Fibroblast of the conjunctiva (primary cell): ENCODE measurements around the gene ARHGAP30.

Experiments used
- DNase-seq: peaks from one replicate; pipeline ENCODE4 v3.0.0-alpha.2; 2010; ENCODE audit warnings: low read depth

The ARHGAP30 gene

GRCh38 chr1:161089251-161089924 lies 19.7 kb upstream of the ARHGAP30 start, which contains the start of gene NECTIN4:
Gene NECTIN4, minus strand, starts transcription at chr1:161089558. Its CDS starts 262 bp downstream, at chr1:161089296.
- no peak for DNase-seq

- DNase-seq = no peak
Measured at GRCh38 chr1:161088587-161089110, 19.0 kb upstream of the ARHGAP30 start.

GRCh38 chr1:161086457-161086856 lies 16.8 kb upstream of the ARHGAP30 start:
- DNase-seq = no peak

GRCh38 chr1:161085165-161085564 lies 15.5 kb upstream of the ARHGAP30 start:
- no peak for DNase-seq

DNA sequence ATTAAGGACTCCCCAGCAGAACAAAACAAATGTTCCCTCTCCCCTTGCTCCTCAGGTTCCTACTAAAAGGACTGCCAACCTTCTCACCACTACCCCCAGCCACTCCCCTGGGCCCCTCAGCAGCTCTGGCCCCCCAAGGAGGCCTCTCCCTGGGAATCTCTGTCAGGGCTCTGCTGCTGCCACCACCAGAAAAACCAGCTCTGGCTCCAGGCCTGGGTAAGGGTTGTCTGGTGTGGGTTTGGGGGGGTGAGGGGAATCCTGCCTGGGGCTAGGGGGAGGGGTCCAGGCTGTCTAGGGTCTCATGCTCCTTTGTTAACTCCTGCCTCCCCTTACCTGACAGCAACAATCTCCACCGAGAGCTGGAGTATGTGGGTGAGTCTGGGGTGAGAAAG lies 14.9 kb upstream of the ARHGAP30 start:
- no peak for DNase-seq

DNA sequence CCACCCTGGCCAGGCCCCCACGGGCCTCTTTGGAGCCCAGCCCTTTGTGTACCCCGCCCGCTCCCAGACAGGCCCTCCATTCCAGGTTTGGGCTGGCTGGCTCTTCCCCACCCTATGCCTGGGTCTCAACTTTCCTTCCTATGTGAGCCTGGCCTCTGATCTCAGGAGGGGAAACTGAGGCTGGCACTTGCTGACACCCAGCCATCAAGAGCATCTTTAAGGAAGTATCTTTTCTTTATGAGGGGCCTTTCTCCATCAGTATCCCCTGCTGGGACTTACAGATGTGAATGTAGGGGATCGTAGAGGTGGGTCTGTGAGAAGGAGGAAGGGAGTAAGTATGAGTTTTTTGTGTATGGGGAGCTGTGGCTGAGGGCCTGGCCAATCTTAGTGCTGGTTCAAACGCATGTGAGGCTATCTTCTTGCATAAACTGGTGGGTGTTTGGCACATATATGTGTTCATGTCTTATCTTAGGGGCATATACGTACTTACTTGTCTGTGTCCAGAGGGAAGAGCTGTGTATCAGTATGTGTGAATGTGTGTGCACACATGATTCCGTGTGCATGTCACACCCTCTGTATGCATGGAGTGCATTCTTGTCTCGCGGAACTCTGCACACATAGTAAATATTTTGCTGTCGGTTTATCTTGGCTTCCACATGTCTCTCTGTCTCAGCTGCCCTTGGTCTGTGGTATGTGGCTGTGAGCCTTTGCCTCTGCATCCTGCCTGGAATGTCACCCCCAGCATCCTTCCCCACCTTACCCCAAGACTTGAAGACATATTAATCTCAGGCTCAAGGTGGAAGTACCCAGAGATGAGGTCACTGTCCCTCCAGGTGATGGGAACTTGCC lies 14.3 kb upstream of the ARHGAP30 start:
- DNase-seq = no peak

DNA sequence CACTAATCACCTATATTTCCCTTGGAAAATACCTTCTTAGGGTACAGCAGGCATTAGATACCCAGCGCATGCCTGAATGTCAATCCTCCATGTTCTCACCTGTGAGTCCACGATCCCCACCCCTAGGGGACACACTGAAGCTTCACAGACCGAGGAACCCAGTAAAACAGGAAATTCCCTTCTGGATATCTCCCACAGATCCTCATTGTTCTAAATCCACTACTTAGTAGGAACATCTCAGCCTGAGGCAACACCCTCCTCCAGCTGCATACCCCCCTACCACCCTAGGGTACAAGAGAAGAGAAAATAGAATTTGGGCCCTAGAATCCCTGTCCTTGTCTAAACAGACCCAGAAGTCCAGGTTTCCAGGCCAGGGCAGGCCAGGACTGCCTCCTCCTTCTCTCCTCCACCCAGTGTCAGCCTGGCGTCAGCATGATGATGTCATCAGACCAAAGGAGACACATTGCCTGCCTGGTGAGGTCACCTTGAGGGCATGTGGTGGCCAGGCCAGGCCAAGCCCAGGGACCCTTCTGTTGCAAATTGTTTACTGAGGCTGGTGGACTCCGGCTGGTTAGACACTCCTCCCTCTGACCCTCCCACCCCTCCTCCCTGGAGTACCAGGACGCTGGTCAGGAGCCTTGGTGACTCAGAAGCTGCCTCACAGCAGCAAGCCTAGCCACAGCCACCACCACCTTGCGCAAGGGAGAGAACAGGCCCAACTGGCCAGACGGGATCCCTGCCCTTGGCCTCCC lies 13.5 kb upstream of the ARHGAP30 start:
- peak; percentile 57 for DNase-seq

DNA sequence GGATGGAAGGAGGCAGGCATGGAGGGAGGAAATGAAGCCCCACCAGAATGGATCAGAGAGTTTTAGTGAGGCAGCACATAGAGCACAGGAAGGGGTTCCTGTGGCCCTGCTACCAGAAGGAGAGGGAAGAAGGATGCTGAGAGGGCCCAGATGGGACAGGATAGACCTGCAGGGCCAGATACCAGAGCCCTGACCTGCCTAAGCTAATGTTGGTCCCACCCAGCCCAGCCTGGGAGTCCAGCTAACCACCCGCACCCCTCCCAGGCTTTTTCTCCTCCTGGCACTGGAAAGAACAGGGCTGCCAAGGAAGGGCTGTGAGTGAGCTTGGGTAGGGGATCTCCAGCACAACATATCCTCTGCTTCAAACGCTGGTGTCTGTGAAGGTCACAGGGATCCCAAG lies 12.8 kb upstream of the ARHGAP30 start:
- no peak for DNase-seq

GRCh38 chr1:161081519-161081918 lies 11.8 kb upstream of the ARHGAP30 start:
- no peak for DNase-seq

- no peak for DNase-seq
Measured at GRCh38 chr1:161080441-161081405, 11.0 kb upstream of the ARHGAP30 start.

DNA sequence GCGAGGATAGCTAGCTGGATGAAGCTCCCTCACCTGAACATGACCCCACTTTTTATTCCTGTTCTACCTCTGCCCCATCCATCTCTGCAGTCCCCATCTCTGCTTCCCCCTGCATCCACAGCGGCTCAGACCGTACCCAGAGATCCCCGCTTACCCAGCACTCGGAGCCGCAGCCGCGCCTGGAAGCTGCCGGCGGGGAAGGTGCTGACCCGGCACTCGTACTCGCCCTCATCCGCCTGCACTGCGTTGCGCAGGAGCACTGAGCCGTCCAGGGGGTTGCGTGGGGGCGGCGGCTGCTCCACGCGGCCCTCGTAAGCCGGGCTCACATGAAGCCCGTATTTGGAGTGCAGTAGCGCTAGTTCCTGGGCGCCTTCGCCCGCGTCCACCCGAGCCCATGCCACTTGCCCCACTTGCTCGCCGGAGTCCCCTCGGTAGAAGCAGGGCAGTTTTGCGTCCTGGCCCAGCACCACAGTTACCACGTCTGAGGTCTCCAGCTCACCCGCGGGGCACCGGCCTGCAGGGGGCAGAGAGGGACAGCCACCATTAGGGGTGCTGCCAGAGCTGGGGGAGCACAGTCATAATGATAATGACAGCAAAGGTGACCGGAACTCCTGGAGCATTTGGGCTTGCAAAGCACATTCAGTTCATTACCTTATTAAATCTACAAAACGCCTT lies 9.9 kb upstream of the ARHGAP30 start:
- no peak for DNase-seq

- DNase-seq = no peak
Measured at GRCh38 chr1:161077426-161077825, 7.7 kb upstream of the ARHGAP30 start.

GRCh38 chr1:161076410-161076809 lies 6.7 kb upstream of the ARHGAP30 start:
- no peak for DNase-seq

DNA sequence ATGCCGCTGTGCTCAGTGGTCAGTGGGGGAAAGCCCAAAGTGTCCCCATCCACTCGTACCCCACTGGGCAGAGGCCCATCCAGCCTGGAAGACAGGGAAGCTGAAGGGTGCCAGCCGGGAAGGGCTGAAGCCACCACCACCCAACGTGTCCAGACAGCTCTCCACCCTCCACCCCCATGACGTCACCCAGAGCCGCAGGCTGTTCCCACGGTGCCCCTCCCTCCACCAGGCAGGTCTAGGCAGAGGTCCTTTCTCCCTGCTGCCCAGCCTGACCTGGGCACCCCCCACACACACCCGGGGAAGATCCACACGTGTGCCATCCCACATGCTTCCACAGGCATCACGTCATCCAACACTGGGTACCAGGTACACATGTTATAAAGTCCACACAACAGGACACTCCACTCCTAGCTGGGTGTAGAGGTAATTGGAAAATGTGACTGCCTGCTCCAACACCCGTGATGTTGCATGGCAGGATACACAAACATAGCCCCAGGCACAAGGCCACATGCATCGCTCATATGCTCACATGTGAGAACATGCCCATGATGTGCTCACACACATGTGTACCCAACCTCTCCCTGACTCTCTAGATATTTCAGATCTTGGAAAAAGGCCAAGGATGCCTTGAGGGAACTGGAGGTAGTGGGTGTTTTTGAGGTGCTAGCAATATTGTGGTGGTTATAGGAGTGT lies 5.1 kb upstream of the ARHGAP30 start:
- DNase-seq = no peak

GRCh38 chr1:161073474-161074121 lies 3.9 kb upstream of the ARHGAP30 start:
- DNase-seq = no peak

DNA sequence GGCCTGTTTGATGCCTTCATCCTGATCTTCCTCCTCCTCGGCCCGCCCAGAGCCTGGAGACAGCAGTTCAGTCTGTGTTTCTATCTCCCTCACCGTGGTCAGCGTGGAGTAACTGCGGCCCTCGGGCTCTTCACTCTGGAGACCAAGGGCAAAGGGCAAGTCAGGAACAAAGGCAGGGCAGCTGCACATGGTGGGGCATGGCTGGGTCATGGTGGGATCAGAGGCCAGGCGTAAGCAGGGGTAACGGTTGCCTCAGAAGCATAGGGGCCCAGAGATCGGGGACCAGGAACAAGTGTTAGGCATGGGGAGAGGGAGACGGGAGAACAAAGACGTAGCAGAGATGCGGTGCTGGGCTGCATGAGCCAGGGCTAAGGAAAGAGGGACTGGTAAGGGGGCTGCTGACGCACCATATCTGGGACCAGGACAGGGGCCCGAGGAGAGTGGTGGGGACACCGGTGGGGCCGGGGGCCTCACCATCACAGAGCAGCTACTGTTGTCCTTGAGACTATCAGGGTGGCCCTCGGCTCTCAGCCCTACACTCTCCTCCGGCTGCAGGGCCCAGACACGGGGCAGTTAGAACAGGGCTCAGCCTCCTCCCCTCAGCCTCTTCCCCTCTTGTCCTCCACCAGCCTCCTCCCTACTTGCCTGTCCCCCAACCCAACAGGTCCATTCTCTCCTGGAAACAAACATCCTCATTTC lies 3.2 kb upstream of the ARHGAP30 start:
- DNase-seq = no peak

DNA sequence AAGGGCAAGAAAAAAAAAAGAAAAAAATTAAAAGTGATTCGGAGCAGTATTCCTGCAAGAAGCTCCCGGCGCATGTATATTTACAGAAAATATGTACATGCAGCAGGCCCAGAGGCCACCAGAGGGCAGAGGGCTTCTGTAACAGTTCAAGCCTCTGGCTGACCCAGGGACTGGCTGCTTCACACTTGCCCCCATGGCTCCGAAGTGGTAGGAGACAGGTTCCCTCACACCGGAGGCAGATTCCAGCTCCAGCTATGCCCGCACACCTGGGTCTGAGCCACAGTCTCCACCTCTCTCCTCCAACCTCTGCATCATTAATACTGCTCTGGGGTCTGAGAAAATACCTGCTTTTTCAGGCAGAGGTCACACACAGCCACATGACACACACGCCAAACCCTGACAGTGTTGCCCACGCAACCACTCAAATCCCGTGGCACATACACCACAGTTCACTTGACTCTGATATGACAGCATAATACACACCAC lies 2.2 kb upstream of the ARHGAP30 start:
- peak; percentile 17 for DNase-seq

- no peak for DNase-seq
Measured at GRCh38 chr1:161070761-161071160, 1.1 kb upstream of the ARHGAP30 start.

DNA sequence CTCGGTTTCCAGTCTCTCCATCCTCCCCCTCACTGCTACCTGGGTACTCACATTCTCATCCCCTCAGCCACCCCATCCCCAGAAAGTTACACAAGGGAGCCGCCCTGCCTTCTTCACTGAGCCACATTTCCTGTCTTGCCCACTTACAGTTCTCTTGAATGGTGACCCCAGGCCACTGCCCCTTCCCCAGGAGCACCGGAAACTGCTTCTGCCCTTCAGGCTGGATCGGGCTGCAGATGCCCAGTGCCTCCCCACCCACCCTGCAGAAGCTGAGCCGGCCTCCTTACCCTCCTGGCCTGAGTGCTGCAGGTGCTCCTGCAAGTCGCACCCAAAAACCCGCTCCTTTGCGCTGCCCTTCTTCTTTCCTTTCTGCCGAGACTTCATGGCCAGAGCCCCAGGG lies 450 bp downstream of the ARHGAP30 start:
- no peak for DNase-seq
